HepG2 (cell line): ENCODE measurements around the gene PSMC3IP. TPM values are rescaled to one million over a fixed set of nuclear protein-coding genes. Genes with fewer than 3 reads are reported as not detected.
A peak's percentile ranks its signal among the peaks of the same experiment; 100 is the strongest.

ENCODE experiments used
- AKAP8 ChIP-seq: sonication (generic); formaldehyde crosslinking; IDR thresholded peaks from 2 replicates; pipeline ENCODE4 v1.5.1; 2020; ENCODE audit warnings: mild to moderate bottlenecking, missing genetic modification reagents
- GABPA ChIP-seq, 2 experiments: IDR thresholded peaks; 2 replicates each; pipeline ENCODE4 v1.6.1; 2011 to 2016; ENCODE audit warnings: low read depth in 2 of 2, low read length in 1 of 2, missing biosample characterization in 1 of 2, missing genetic modification characterization in 1 of 2
- ISX ChIP-seq: sonication (generic); formaldehyde crosslinking; conservative IDR thresholded peaks from 2 replicates; pipeline ENCODE4 v1.5.0; 2020; ENCODE audit warnings: missing genetic modification reagents
- KLF15 ChIP-seq: sonication (generic); formaldehyde crosslinking; IDR thresholded peaks from 2 replicates; pipeline ENCODE4 v1.8.1; 2023; ENCODE audit warnings: borderline replicate concordance, mild to moderate bottlenecking, inconsistent platforms, missing genetic modification reagents, mixed read lengths
- NFATC3 ChIP-seq: sonication (generic); formaldehyde crosslinking; IDR thresholded peaks from 2 replicates; pipeline ENCODE4 v1.5.1; 2020; ENCODE audit warnings: mild to moderate bottlenecking, missing genetic modification reagents
- NR2F6 ChIP-seq, 2 experiments: IDR thresholded peaks; 2 replicates each; pipeline ENCODE4 v1.6.1; 2016; ENCODE audit warnings: antibody characterized with exemption in 1 of 2, mild to moderate bottlenecking in 1 of 2
- SRSF9 ChIP-seq: fragments of 200-400 bp; formaldehyde crosslinking; IDR thresholded peaks from 2 replicates; pipeline ENCODE4 v1.6.1; 2018; ENCODE audit warnings: borderline replicate concordance, mild to moderate bottlenecking, low read depth, low read length; ENCODE audit not compliant: insufficient read depth, poor library complexity, severe bottlenecking
- TAF15 ChIP-seq: fragments of 200-400 bp; formaldehyde crosslinking; IDR thresholded peaks from one replicate; pipeline ENCODE4 v1.6.1; 2018; ENCODE audit warnings: mild to moderate bottlenecking, low read depth, low read length; ENCODE audit not compliant: poor library complexity, severe bottlenecking
- WIZ ChIP-seq: sonication (generic); formaldehyde crosslinking; IDR thresholded peaks from 2 replicates; pipeline ENCODE4 v1.5.1; 2020; ENCODE audit warnings: mild to moderate bottlenecking, missing genetic modification reagents
- ZBTB38 ChIP-seq: sonication (generic); formaldehyde crosslinking; IDR thresholded peaks from 2 replicates; pipeline ENCODE4 v1.5.1; 2020; ENCODE audit warnings: mild to moderate bottlenecking, missing genetic modification reagents
- ZBTB8A ChIP-seq: sonication (generic); formaldehyde crosslinking; IDR thresholded peaks from 2 replicates; pipeline ENCODE4 v1.4.0; 2020; ENCODE audit warnings: mild to moderate bottlenecking, low read depth, missing genetic modification reagents, borderline replicate concordance
- ZFP36L1 ChIP-seq: sonication (generic); formaldehyde crosslinking; IDR thresholded peaks from 2 replicates; pipeline ENCODE4 v1.8.0; 2022; ENCODE audit warnings: mild to moderate bottlenecking, missing genetic modification reagents, moderate library complexity
- ZSCAN29 ChIP-seq: sonication (generic); formaldehyde crosslinking; conservative IDR thresholded peaks from 2 replicates; pipeline ENCODE4 v1.4.0; 2020; ENCODE audit warnings: mild to moderate bottlenecking, missing genetic modification reagents
- polyA plus RNA-seq, 8 experiments: library from polyadenylated mRNA; depleted of rRNA in 3 of 8; stranded (reverse) in 7 of 8; unstranded in 1 of 8; fragments of >200 nt; fragmentation: Illumina TruSeq in 4 of 8; extraction: Trizol in 4 of 8; gene quantifications; 2 replicates each; pipeline versions ENCODE4 v1.2.1 to v1.2.3, GENCODE V29; 2011 to 2016; ENCODE audit warnings: low read depth in 4 of 8, missing spikeins in 1 of 8, mixed read lengths in 1 of 8; ENCODE audit not compliant: insufficient read depth in 1 of 8
- total RNA-seq, 5 experiments: library from RNA; depleted of rRNA; stranded (reverse); fragments of >200 nt; fragmentation: Illumina TruSeq; extraction: Trizol; gene quantifications; 2 replicates each; pipeline ENCODE4 v1.2.3, GENCODE V29; 2016; ENCODE audit warnings: low read depth in 1 of 5
- TF ChIP-seq, protein P1 (sequence below): sonication (generic); formaldehyde crosslinking; conservative IDR thresholded peaks from 2 replicates; pipeline ENCODE4 v1.4.0; 2020; ENCODE audit warnings: missing genetic modification reagents
- TF ChIP-seq, protein P2 (sequence below): IDR thresholded peaks from 2 replicates; pipeline ENCODE4 v1.6.1; 2016; ENCODE audit warnings: missing genetic modification reagents, missing compliant biosample characterization
- TF ChIP-seq, protein P3 (sequence below): IDR thresholded peaks from 2 replicates; pipeline ENCODE4 v1.6.1; 2012; ENCODE audit warnings: low read depth, low read length, improper control_type of control experiment
- TF ChIP-seq, protein P4 (sequence below): sonication (generic); formaldehyde crosslinking; IDR thresholded peaks from 2 replicates; pipeline ENCODE4 v1.4.0; 2020; ENCODE audit warnings: mild to moderate bottlenecking, low read depth, missing genetic modification reagents
- TF ChIP-seq, protein P5 (sequence below): sonication (generic); formaldehyde crosslinking; IDR thresholded peaks from 2 replicates; pipeline ENCODE4 v1.4.0; 2020; ENCODE audit warnings: missing genetic modification reagents
- TF ChIP-seq, protein P6 (sequence below): sonication (generic); formaldehyde crosslinking; IDR thresholded peaks from 2 replicates; pipeline ENCODE4 v1.8.0; 2022; ENCODE audit warnings: mild to moderate bottlenecking, missing genetic modification reagents; ENCODE audit not compliant: insufficient replicate concordance

Gene PSMC3IP
- total and polyA plus RNA-seq, 2 of the 13 experiments (the other 11 are each of a cell fraction or from before 2014, with no cell fraction given): 6.5 to 22.4 TPM

DNA sequence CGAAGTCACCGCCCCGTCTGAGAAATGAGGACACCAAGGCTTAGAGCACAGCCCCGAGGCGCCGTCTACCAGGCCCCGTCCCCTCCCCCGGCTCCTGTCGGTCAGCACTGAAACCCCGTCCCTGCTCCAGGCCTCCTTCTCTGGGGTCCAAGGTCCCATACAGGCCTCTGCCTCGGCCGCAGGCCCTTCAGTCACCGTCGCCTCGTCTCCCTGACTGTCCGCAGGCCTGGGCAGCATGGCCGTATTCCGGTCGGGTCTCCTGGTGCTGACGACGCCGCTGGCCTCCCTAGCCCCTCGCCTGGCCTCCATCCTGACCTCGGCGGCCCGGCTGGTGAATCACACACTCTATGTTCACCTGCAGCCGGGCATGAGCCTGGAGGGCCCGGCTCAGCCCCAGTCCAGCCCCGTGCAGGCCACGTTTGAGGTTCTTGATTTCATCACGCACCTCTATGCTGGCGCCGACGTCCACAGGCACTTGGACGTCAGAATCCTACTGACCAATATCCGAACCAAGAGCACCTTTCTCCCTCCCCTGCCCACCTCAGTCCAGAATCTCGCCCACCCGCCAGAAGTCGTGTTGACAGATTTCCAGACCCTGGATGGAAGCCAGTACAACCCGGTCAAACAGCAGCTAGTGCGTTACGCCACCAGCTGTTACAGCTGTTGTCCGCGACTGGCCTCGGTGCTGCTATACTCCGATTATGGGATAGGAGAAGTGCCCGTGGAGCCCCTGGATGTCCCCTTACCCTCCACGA, 15.0 kb downstream of the PSMC3IP start (continued):
- TF ChIP-seq, protein P1, sequence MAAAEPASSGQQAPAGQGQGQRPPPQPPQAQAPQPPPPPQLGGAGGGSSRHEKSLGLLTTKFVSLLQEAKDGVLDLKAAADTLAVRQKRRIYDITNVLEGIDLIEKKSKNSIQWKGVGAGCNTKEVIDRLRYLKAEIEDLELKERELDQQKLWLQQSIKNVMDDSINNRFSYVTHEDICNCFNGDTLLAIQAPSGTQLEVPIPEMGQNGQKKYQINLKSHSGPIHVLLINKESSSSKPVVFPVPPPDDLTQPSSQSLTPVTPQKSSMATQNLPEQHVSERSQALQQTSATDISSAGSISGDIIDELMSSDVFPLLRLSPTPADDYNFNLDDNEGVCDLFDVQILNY: no peak
- no peak for TF ChIP-seq NFATC3 (CRISPR knock-in tag)
- no peak for TF ChIP-seq GABPA (IDR thresholded peaks at IDR 0.05; ENCODE audit: low read depth, low read length)
- TF ChIP-seq GABPA (CRISPR knock-in tag; IDR thresholded peaks at IDR 0.05; ENCODE audit: low read depth): no peak; the same call in 1 of the 2 replicates
- TF ChIP-seq, protein P2, sequence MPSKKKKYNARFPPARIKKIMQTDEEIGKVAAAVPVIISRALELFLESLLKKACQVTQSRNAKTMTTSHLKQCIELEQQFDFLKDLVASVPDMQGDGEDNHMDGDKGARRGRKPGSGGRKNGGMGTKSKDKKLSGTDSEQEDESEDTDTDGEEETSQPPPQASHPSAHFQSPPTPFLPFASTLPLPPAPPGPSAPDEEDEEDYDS: no peak
- TF ChIP-seq TAF15: no peak
- no peak for TF ChIP-seq ZBTB38 (CRISPR knock-in tag)
- TF ChIP-seq WIZ (CRISPR knock-in tag): no peak; the same call in 1 of the 2 replicates
- peak; percentile 26; the same call in 1 of the 2 replicates for TF ChIP-seq AKAP8 (CRISPR knock-in tag)
- TF ChIP-seq ZBTB8A (CRISPR knock-in tag): no peak
- no peak for TF ChIP-seq SRSF9
- TF ChIP-seq, protein P3, sequence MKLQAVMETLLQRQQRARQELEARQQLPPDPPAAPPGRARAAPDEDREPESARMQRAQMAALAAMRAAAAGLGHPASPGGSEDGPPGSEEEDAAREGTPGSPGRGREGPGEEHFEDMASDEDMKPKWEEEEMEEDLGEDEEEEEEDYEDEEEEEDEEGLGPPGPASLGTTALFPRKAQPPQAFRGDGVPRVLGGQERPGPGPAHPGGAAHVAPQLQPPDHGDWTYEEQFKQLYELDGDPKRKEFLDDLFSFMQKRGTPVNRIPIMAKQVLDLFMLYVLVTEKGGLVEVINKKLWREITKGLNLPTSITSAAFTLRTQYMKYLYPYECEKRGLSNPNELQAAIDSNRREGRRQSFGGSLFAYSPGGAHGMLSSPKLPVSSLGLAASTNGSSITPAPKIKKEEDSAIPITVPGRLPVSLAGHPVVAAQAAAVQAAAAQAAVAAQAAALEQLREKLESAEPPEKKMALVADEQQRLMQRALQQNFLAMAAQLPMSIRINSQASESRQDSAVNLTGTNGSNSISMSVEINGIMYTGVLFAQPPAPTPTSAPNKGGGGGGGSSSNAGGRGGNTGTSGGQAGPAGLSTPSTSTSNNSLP: no peak; the same call in 1 of the 2 replicates
- no peak for TF ChIP-seq ZFP36L1 (CRISPR knock-in tag)
- no peak for TF ChIP-seq ISX (CRISPR knock-in tag)
- TF ChIP-seq, protein P4, sequence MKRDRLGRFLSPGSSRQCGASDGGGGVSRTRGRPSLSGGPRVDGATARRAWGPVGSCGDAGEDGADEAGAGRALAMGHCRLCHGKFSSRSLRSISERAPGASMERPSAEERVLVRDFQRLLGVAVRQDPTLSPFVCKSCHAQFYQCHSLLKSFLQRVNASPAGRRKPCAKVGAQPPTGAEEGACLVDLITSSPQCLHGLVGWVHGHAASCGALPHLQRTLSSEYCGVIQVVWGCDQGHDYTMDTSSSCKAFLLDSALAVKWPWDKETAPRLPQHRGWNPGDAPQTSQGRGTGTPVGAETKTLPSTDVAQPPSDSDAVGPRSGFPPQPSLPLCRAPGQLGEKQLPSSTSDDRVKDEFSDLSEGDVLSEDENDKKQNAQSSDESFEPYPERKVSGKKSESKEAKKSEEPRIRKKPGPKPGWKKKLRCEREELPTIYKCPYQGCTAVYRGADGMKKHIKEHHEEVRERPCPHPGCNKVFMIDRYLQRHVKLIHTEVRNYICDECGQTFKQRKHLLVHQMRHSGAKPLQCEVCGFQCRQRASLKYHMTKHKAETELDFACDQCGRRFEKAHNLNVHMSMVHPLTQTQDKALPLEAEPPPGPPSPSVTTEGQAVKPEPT (CRISPR knock-in tag): 0 out of 2 replicates have a peak, but pooled peaks have one; percentile 24
- TF ChIP-seq NR2F6 (IDR thresholded peaks at IDR 0.05): no peak
- TF ChIP-seq NR2F6 (CRISPR knock-in tag; IDR thresholded peaks at IDR 0.05): no peak; the same call in 1 of the 2 replicates
- TF ChIP-seq KLF15: no peak
- TF ChIP-seq, protein P5, sequence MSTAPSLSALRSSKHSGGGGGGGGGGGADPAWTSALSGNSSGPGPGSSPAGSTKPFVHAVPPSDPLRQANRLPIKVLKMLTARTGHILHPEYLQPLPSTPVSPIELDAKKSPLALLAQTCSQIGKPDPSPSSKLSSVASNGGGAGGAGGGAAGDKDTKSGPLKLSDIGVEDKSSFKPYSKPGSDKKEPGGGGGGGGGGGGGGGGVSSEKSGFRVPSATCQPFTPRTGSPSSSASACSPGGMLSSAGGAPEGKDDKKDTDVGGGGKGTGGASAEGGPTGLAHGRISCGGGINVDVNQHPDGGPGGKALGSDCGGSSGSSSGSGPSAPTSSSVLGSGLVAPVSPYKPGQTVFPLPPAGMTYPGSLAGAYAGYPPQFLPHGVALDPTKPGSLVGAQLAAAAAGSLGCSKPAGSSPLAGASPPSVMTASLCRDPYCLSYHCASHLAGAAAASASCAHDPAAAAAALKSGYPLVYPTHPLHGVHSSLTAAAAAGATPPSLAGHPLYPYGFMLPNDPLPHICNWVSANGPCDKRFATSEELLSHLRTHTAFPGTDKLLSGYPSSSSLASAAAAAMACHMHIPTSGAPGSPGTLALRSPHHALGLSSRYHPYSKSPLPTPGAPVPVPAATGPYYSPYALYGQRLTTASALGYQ: no peak; the same call in 1 of the 2 replicates
- 0 out of 2 replicates have a peak, but pooled peaks have one; percentile 5 for TF ChIP-seq ZSCAN29 (CRISPR knock-in tag)
- TF ChIP-seq, protein P6, sequence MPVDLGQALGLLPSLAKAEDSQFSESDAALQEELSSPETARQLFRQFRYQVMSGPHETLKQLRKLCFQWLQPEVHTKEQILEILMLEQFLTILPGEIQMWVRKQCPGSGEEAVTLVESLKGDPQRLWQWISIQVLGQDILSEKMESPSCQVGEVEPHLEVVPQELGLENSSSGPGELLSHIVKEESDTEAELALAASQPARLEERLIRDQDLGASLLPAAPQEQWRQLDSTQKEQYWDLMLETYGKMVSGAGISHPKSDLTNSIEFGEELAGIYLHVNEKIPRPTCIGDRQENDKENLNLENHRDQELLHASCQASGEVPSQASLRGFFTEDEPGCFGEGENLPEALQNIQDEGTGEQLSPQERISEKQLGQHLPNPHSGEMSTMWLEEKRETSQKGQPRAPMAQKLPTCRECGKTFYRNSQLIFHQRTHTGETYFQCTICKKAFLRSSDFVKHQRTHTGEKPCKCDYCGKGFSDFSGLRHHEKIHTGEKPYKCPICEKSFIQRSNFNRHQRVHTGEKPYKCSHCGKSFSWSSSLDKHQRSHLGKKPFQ (CRISPR knock-in tag): no peak
